Activated T-cell treated with anti-CD3 and anti-CD28 coated beads, Interleukin-2, amount 50 U/mL, for 24 hours (primary cell): ENCODE measurements around the gene PNMA8A.
A peak's percentile ranks its signal among the peaks of the same experiment; 100 is the strongest.

Source experiments
- DNase-seq: peaks from one replicate; pipeline ENCODE4 v3.0.0-alpha.2; 2020
- H3K27ac Mint-ChIP-seq: 2 replicates; pipeline ENCODE4 v1.8.0; 2020; ENCODE audit warnings: mild to moderate bottlenecking, mixed read lengths
- H3K27me3 Mint-ChIP-seq: 2 replicates; pipeline ENCODE4 v1.8.0; 2020; ENCODE audit warnings: mixed read lengths
- H3K36me3 Mint-ChIP-seq: 2 replicates; pipeline ENCODE4 v1.8.0; 2020; ENCODE audit warnings: low read depth, mixed read lengths
- H3K4me1 Mint-ChIP-seq: 2 replicates; pipeline ENCODE4 v1.8.0; 2020; ENCODE audit warnings: low read depth, mixed read lengths
- H3K4me3 Mint-ChIP-seq: 2 replicates; pipeline ENCODE4 v1.8.0; 2020; ENCODE audit warnings: mild to moderate bottlenecking, moderate library complexity, mixed read lengths
- H3K9me3 Mint-ChIP-seq: 2 replicates; pipeline ENCODE4 v1.8.0; 2020; ENCODE audit warnings: mixed read lengths

Gene PNMA8A

DNA sequence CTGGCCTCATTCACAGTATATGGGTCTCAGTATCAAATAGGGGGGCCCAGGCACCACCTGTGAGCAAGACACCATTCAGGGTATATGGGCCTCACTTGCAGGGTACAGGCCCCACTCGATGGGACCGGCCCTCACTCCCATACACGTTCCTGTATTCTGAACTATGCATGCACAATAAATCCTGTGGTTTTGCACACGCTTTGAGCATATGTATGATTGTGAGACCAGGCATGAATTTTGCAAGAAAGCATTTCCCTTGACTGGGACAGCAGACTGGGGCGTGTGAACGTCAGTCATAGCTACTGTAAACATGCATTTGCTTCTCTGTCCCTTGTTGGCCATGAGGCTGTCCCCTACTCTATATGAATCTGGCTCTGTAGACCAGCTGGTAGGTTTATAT lies 24.9 kb upstream of the PNMA8A start:
- Mint-ChIP-seq H3K4me1 (peaks cover 16% of the 10 kb centered on the region), H3K4me3 (no peak overlapping the region), H3K27ac (no peak overlapping the region), H3K36me3 (no peaks in the 10 kb centered on the region), H3K9me3 (no peaks in the 10 kb centered on the region), H3K27me3 (peaks cover 71% of the 10 kb centered on the region)
- DNase-seq, result no peak

DNA sequence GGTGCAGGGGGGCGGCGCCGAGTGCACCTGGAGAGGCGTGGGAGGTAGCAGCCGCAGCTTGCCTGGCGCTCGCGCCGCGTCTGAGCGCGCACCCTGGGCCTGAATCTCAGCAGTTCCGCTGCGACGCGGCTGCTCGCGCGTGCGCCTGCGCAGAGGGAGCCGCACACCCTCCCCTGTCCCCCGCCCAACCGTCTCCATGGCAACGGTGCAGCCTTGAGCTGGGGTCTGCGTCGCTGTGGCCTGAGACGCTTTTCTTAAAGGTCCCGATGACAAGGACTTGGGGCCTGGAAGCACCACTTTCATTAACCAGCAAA lies 24.4 kb upstream of the PNMA8A start, which contains the start of gene PNMA8B:
PNMA8B (minus strand) TSS at position 82 of the 314 bp plus-strand sequence. CDS start 402 bp downstream, outside the sequence.
- H3K27me3 Mint-ChIP-seq, result peaks cover 74% of the 10 kb centered on the region
- H3K9me3 Mint-ChIP-seq, result no peaks in the 10 kb centered on the region
- H3K4me1 Mint-ChIP-seq, result peaks cover 16% of the 10 kb centered on the region
- no peak within 1 kb of the TSS for H3K27ac Mint-ChIP-seq
- H3K36me3 Mint-ChIP-seq, result no peaks in the 10 kb centered on the region
- DNase-seq, result peak; percentile 53
- H3K4me3 Mint-ChIP-seq, result peak within 1 kb of the TSS; percentile 54

GRCh38 chr19:46494941-46495785 lies 23.8 kb upstream of the PNMA8A start:
- no peak overlapping the region for H3K27ac Mint-ChIP-seq
- no peaks in the 10 kb centered on the region for H3K9me3 Mint-ChIP-seq
- DNase-seq, result no peak
- no peaks in the 10 kb centered on the region for H3K36me3 Mint-ChIP-seq
- no peak overlapping the region for H3K4me3 Mint-ChIP-seq
- H3K4me1 Mint-ChIP-seq, result peaks cover 17% of the 10 kb centered on the region
- peaks cover 73% of the 10 kb centered on the region for H3K27me3 Mint-ChIP-seq

DNA sequence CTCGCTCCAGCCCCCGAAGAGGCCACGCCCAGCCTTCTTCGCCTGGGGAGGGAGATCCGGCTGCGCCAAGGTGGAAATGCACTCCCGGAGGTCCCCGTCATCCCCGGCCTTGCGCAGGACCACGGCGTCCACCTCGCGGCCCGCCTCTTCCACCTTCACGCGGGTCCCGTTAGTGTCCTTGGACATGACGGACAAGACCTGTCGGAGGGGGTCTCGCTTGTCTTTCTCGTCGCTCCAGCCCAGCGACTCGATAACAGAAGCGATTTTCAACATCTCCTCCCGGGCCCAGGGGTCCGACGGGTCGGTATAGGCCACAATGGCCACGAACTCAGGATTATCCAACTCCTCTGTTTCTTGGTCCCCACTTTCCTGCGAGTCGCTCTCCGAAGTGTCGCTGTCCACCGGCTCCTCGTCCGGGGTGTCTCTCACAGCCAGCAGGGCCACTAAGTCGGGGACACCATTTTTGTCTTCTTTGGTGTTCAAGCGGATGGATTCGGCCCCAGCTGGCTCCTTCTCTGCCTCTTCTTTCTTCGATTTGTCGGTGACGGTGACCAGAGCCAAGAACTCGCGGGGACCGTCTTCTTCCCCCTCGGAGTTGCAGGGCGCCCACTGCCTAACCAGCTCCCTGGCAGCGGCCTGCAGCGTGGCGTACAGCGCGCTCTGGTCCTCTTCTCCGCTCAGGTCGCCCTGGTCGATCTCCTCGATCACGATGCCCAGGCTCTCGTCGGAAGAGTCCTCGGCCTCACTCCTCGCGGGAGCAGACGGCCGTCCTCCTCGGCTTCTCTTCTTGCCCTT lies 23.0 kb upstream of the PNMA8A start:
- Mint-ChIP-seq H3K36me3 (no peaks in the 10 kb centered on the region), H3K4me3 (peak overlapping the region; percentile 54), H3K27ac (no peak overlapping the region), H3K27me3 (peaks cover 73% of the 10 kb centered on the region), H3K4me1 (peaks cover 22% of the 10 kb centered on the region), H3K9me3 (no peaks in the 10 kb centered on the region)
- peak; percentile 40 for DNase-seq

- Mint-ChIP-seq H3K36me3 (no peaks in the 10 kb centered on the region), H3K9me3 (no peaks in the 10 kb centered on the region), H3K4me3 (peak overlapping the region; percentile 54), H3K27me3 (peaks cover 79% of the 10 kb centered on the region), H3K27ac (no peak overlapping the region), H3K4me1 (peaks cover 22% of the 10 kb centered on the region)
- peak; percentile 57 for DNase-seq
These were observed 22.1 kb upstream of the PNMA8A start for GRCh38 chr19:46493236-46494145.

DNA sequence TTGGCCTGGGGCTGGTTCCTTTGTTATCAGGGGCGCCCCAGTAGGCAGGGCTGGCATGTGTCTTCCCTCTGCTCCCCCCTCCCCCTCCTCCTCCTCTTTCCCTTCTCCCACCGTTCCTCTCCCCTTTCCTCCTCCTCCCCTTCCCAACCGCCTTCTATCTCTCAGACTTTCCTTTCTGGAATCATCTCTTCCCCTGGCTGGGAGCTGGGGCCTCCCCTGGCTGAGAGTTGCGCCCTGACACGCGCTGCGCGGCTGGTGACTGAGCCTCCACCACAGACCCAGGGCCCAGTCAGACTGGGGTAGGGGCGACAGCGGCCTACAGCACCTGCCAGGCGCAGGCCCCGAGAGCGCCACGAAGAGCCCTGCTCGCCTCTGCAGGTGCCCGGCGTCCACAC lies 21.5 kb upstream of the PNMA8A start:
- Mint-ChIP-seq H3K36me3 (no peaks in the 10 kb centered on the region), H3K27ac (no peak overlapping the region), H3K4me1 (peaks cover 26% of the 10 kb centered on the region), H3K4me3 (peak overlapping the region; percentile 39), H3K27me3 (peaks cover 82% of the 10 kb centered on the region), H3K9me3 (no peaks in the 10 kb centered on the region)
- DNase-seq, result no peak

DNA sequence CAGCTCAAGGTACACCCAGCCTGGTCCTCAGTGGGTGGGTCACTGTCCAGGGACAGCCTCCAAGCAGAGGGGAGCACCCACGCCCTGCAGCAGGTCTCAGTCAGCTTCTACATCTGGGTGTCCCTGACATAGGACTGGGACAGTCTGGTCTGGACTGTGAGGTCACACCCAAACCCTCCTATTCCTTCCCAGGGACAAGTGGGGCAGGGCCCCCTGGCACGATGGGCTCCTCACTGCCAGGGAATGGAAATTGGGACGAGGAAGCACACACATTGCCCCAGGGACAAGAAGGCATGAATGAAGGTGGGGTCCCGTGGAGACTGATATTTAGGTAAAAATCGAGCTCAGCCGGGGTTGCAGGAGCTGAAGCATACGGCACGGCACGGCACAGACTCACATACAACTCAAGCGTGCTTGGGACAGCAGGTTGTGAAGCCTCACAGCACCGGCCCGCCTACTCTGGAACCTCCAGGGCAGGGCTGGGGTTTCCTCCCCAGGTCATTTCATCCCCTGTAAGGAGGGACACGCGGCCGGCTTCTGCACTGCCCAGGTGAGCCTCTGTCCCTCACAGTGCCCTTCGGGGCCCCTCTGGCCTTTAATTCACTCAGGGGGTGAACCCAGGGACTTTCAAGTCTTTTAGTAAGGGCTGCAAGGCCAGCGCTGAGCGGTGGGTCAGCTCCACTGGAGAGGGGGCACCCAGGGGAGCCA lies 20.8 kb upstream of the PNMA8A start:
- Mint-ChIP-seq H3K27me3 (peaks cover 87% of the 10 kb centered on the region), H3K27ac (no peak overlapping the region), H3K36me3 (no peaks in the 10 kb centered on the region), H3K4me3 (no peak overlapping the region), H3K4me1 (peaks cover 33% of the 10 kb centered on the region), H3K9me3 (no peaks in the 10 kb centered on the region)
- peak; percentile 37 for DNase-seq

- no peaks in the 10 kb centered on the region for H3K36me3 Mint-ChIP-seq
- H3K4me1 Mint-ChIP-seq, result peaks cover 36% of the 10 kb centered on the region
- no peaks in the 10 kb centered on the region for H3K9me3 Mint-ChIP-seq
- no peak for DNase-seq
- no peak overlapping the region for H3K27ac Mint-ChIP-seq
- H3K27me3 Mint-ChIP-seq, result peaks cover 87% of the 10 kb centered on the region
- no peak overlapping the region for H3K4me3 Mint-ChIP-seq
These were observed 19.4 kb upstream of the PNMA8A start for GRCh38 chr19:46490774-46491173.

GRCh38 chr19:46489445-46490272 lies 18.3 kb upstream of the PNMA8A start:
- Mint-ChIP-seq H3K27me3 (peaks cover 89% of the 10 kb centered on the region), H3K27ac (no peak overlapping the region), H3K4me1 (peaks cover 34% of the 10 kb centered on the region), H3K9me3 (no peaks in the 10 kb centered on the region), H3K4me3 (no peak overlapping the region), H3K36me3 (no peaks in the 10 kb centered on the region)
- peak; percentile 40 for DNase-seq

GRCh38 chr19:46488551-46488950 lies 17.2 kb upstream of the PNMA8A start:
- H3K9me3 Mint-ChIP-seq, result no peaks in the 10 kb centered on the region

GRCh38 chr19:46487802-46488445 lies 16.6 kb upstream of the PNMA8A start:
- DNase-seq, result peak; percentile 90
- peaks cover 80% of the 10 kb centered on the region for H3K27me3 Mint-ChIP-seq
- no peak overlapping the region for H3K27ac Mint-ChIP-seq
- H3K4me3 Mint-ChIP-seq, result no peak overlapping the region
- H3K36me3 Mint-ChIP-seq, result no peaks in the 10 kb centered on the region
- H3K4me1 Mint-ChIP-seq, result peaks cover 23% of the 10 kb centered on the region
- H3K9me3 Mint-ChIP-seq, result no peaks in the 10 kb centered on the region

More at GRCh38 chr19:46488551-46488950, 17.2 kb upstream of the PNMA8A start:
- Mint-ChIP-seq H3K36me3 (no peaks in the 10 kb centered on the region), H3K27ac (no peak overlapping the region), H3K4me3 (no peak overlapping the region), H3K4me1 (peaks cover 25% of the 10 kb centered on the region), H3K27me3 (peaks cover 84% of the 10 kb centered on the region)
- peak; percentile 36 for DNase-seq

DNA sequence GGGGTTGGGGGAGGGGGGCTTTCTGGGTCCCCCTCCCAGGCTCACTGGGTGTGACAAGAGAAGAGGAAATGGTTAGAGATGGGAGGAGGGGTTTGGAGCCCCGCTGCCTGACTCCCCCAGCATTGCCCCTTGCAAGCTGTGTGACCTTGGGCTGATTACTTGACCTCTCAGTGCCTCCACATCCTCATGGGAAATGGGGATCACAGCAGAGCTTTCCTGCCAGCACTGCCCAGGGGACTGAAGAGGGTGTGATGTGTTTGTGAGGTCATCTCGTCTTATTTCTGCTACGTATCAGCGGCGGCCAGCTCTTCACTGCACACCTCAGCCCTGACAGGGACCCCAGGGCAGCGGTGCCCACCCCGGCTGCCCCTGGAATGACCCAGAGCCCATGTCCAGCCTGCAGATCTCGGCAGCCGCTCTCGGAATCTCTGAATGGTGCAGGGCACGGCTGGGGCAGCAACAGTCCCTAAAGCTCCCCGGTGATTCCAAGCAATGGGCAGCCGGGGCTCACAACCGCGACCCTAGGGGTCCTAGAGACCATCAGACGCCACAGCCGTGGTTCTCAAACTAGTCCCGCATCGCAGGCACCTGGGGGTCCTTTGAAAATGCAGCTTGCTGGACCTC lies 15.9 kb upstream of the PNMA8A start:
- DNase-seq, result no peak
- H3K9me3 Mint-ChIP-seq, result no peaks in the 10 kb centered on the region
- no peak overlapping the region for H3K4me3 Mint-ChIP-seq
- H3K4me1 Mint-ChIP-seq, result peaks cover 21% of the 10 kb centered on the region
- peaks cover 80% of the 10 kb centered on the region for H3K27me3 Mint-ChIP-seq
- no peaks in the 10 kb centered on the region for H3K36me3 Mint-ChIP-seq
- H3K27ac Mint-ChIP-seq, result no peak overlapping the region
